Cortex of kidney (tissue), 1 donor: ENCODE data around the gene EXOC4.

ENCODE experiments used
- DNase-seq: peaks from one replicate; lab custom pipeline; 2025; lab: John Stamatoyannopoulos, UW

The EXOC4 gene

DNA sequence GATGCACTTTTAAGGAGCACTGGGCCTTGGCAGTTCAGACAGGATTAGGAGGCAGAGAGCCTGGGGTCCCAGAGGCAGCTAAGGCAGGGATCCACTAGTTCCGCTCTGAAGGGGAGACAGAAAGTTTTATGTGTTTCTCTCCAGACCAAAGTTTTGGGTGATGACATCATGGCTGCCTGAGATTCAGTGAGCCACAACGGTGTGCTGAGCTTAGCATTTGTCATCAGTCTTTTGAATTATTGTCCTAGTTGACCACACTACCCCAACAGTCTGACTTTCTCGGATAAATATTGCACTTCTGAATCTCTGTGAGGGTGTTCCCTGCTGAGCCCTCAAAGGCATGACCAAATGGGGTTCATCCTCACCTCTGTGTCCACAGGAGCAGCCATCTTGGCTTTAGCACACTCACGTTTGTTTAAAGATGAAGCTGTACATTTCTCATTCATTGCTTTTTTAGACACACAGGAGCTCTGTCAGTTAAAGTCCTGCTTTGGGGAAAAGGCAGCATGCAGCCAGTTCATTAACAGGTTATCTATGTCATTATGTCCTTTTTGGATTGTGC is 576.5 kb downstream of the EXOC4 start:
- no peak for DNase-seq

GRCh38 chr7:133830081-133830480 is 577.2 kb downstream of the EXOC4 start:
- no peak for DNase-seq

GRCh38 chr7:133836666-133837065 is 583.8 kb downstream of the EXOC4 start:
- DNase-seq = no peak

DNA sequence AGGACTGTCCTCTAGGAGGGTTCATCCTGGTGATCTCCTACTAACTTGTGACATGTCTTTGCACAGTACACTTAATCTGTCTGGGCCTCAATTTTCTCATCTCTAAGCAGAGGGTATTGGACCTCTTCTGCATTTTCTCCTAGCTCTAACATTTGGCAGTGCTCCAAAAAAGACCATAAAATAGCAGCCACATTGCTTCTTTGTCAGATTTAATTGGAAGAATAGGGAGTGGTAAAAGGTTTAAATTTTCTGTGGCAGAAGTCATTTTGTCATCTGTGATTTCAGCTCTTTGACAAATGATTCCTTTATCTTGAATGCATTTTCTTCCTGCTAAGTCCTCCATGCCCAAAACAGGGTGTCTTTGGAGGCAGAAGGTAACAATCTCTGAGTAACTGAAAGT is 584.3 kb downstream of the EXOC4 start:
- no peak for DNase-seq

- DNase-seq = no peak
Observed at GRCh38 chr7:133839121-133839520, 586.2 kb downstream of the EXOC4 start.

DNA sequence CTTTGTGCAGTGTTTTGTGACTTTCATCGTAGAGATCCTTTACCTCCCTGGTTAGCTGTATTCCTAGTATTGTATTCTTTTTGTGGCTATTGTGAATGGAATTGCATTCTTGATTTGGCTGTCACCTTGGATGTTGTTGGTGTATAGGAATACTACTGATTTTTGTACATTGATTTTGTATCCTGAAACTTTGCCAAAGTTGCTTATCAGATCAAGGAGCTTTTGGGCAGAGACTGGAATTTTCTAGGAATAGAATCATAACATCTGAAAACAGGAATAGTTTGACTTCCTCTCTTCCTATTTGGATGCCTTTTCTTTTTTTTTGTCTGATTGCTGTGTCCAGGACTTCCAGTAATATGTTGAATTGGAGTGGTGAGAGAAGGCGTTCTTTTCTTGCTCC is 590.5 kb downstream of the EXOC4 start:
- DNase-seq = no peak

DNA sequence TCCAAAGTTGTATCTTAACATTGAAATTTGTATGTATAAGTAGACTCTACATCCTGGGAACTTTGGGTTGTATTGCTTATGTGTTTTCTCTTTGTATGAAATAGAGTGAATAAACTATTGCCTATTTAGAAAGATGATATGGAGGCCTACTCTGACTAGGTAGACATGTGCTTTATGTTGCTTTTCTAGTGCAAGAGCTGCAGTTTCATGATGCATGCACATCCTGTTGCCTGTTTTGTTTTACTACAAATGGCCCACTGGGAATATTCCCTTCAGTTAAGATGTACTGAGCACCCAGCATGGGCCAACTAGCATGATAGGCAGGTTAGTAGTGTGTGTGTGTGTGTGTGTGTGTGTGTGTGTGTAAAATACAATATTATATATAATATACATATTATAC is 592.1 kb downstream of the EXOC4 start:
- no peak for DNase-seq

DNA sequence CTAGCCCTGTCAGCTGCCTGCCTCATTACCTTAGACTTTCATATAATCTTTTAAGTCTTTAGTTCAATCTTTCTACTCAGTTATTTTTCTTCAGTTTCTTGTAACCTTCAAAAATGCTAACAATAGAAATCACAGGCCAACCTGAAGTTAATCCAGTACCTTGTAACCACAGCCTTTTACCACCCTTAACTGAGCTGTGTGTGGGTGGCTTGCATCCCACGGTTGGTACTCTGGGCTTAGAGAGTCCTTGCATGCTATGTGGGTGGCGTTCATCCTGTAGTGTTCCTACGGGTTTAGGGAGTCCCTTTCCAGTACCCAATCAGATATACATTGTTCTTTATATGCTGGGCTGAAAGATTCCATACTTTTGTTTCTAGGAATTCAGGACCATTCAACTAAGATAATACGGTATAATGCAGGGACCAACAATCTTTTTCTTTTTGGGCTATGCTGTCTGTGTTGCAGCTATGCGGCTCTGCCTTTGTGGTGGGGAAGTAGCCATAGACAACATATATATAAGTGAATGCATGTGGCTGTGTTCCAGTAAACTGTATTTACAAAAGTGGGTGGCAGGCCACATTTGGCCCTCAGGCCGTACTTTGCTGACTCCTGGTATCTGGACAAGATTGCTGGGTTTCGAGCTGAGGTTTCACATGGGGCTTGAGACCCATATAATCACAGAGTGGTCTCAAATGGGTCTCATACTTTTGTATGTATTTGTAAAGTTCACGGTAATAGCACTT is 593.5 kb downstream of the EXOC4 start:
- DNase-seq = no peak

GRCh38 chr7:133850497-133851280 is 597.8 kb downstream of the EXOC4 start:
- DNase-seq = no peak

GRCh38 chr7:133851411-133851810 is 598.5 kb downstream of the EXOC4 start:
- no peak for DNase-seq

DNA sequence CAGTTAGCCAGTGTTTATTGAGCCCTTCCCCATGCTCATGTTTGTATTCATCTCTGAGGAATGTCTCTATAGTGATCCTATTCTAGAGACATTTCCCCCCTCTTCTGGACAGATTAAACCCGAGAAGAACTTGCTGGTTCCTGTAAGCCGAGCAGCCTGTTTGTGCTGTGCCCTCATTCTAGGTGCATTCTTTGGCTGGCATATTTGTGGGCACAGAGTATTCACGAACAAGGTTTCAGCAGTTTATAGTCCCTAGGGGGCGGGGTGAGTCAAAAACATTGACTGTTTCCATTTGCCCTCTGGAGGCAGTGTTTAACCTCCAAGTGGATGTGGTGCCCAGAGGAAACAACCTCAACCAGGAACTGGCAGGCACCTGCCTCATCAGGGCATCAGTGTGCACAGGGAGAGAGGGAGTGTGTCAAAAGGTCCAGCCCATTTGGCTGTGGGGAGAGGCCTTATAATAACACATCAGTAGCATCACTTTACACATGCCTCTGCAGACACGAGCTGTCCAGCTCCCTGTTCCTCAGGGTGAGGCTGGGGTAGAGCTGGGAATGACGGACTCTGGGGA is 600.9 kb downstream of the EXOC4 start:
- DNase-seq = no peak

DNA sequence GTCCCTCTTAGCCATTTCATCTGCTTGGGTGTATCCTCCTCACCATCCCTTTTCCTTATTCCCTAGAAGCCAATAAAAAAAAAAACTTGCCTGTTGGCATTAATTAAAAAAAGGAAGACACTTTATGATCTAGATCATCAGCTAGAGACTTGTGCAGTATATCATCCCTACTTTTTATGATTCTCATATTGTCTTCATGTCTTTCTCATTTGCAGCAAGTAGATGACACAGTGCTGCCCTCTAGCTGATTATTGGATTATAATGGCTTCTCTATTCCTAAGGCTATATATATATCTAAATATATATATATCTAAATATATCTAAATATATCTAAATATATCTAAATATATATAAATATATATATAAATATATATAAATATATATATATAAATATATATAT is 601.9 kb downstream of the EXOC4 start:
- no peak for DNase-seq

- no peak for DNase-seq
Observed at GRCh38 chr7:133857376-133858119, 604.7 kb downstream of the EXOC4 start.

GRCh38 chr7:133858311-133858710 is 605.4 kb downstream of the EXOC4 start:
- DNase-seq = no peak

- no peak for DNase-seq
Observed at GRCh38 chr7:133859231-133859630, 606.4 kb downstream of the EXOC4 start.

GRCh38 chr7:133859871-133860450 is 607.1 kb downstream of the EXOC4 start:
- DNase-seq = no peak

GRCh38 chr7:133860628-133861335 is 607.9 kb downstream of the EXOC4 start:
- DNase-seq = no peak

GRCh38 chr7:133861876-133862275 is 609.0 kb downstream of the EXOC4 start:
- no peak for DNase-seq

GRCh38 chr7:133863362-133864061 is 610.6 kb downstream of the EXOC4 start:
- DNase-seq = no peak

DNA sequence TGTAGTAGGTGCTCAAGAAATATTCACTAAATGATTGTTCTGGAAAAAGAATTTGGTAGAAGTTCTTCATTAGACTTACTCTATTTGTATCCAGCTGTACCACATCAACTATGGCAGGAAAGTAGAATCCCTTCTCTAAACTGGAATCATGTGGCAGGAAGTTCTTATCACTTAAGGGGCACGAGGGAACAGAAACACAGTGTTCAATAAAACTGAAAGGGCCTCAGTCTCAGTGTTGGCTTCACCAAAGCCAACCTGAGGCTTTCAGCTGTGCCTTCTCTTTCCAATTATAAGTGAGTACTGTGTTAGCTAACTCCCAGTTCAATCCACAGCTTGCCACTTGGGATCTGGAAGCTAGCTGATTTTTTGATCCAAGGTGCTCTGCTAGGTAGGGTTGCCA is 616.7 kb downstream of the EXOC4 start:
- no peak for DNase-seq
